ENCODE results near the gene KDM5A. TPM values are rescaled to one million over a fixed set of nuclear protein-coding genes. Genes with fewer than 3 reads are reported as not detected.
"Not testable (repeated sequence)": the region's sequence is repeated elsewhere in the genome, so short reads cannot be mapped to it uniquely, and the experiment has no call there.

KDM5A gene
- total and polyA plus RNA-seq, 2 donors (not counting 3 experiments of a cell fraction or from before 2014, with no cell fraction given): 12.6 to 61.0 TPM

DNA sequence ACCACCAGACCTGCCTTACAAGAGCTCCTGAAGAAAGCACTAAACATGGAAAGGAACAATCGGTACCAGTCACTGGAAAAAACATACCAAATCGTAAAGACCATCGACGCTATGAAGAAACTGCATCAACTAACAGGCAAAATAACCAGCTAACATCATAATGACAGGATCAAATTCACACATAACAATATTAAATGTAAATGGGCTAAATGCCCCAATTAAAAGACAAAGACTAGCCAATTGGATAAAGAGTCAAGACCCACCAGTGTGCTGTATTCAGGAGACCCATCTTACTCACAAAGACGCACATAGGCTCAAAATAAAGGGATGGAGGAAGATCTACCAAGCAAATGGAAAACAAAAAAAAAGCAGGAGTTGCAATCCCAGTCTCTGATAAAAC is 89.6 kb downstream of the KDM5A start:
- CTCF ChIA-PET: interaction anchor here (1.0 kb wide), 1 partner anchor 38 kb away, joined by 3 read pairs; no protein-coding TSS in a partner anchor
- intact Hi-C loops (cut with micrococcal nuclease); H3K9ac ChIP-seq (replicated peaks; ENCODE audit: extremely low read depth, insufficient read depth, low read length); DNase-seq (ENCODE audit: low read depth, low spot score); FAIRE-seq; BruUV-seq (replicated peaks); H3K27me3 ChIP-seq (ENCODE audit: control insufficient read depth in 2 of 2, insufficient read depth in 2 of 2, low read length in 2 of 2); H3K4me1 ChIP-seq (ENCODE audit: control insufficient read depth, extremely low read depth, insufficient read depth, low read length); H2AFZ ChIP-seq (ENCODE audit: low read depth, low read length); H3K4me3 ChIP-seq (replicated peaks in 1 of 3; ENCODE audit: insufficient read depth in 1 of 3, low read depth in 1 of 3, low read length in 3 of 3); H3K9me1 ChIP-seq (replicated peaks; ENCODE audit: control insufficient read depth, extremely low read depth, insufficient read depth, low read length); H3K27ac ChIP-seq (ENCODE audit: insufficient read depth, low read depth, low read length); H3K4me2 ChIP-seq (ENCODE audit: insufficient read depth, low read length); POLR2A ChIA-PET; dilution Hi-C loops (cut with MboI; ENCODE audit: extremely low pct_ligation_motif_present, low sequenced_read_pairs); H3K9me3 ChIP-seq (replicated peaks; ENCODE audit: control insufficient read depth, insufficient read depth, low read length); H4K20me1 ChIP-seq (replicated peaks; ENCODE audit: control insufficient read depth, extremely low read depth, insufficient read depth, low read length): not testable (repeated sequence)
- peaks cover 18% of the 10 kb centered on the region for H3K79me2 ChIP-seq (ENCODE audit: control insufficient read depth, insufficient read depth, low read length)
- H3K36me3 ChIP-seq (ENCODE audit: control insufficient read depth in 2 of 2, extremely low read depth in 1 of 2, insufficient read depth in 2 of 2, low read length in 2 of 2): peaks cover 9 to 14% of the 10 kb centered on the region in 2 experiments

- intact Hi-C loops (cut with micrococcal nuclease); BruUV-seq (replicated peaks); H3K4me2 ChIP-seq (ENCODE audit: insufficient read depth, low read length); POLR2A ChIA-PET; H2AFZ ChIP-seq (ENCODE audit: low read depth, low read length); H3K9me3 ChIP-seq (replicated peaks; ENCODE audit: control insufficient read depth, insufficient read depth, low read length); H3K9ac ChIP-seq (replicated peaks; ENCODE audit: extremely low read depth, insufficient read depth, low read length); H3K9me1 ChIP-seq (replicated peaks; ENCODE audit: control insufficient read depth, extremely low read depth, insufficient read depth, low read length); H3K4me3 ChIP-seq (replicated peaks in 1 of 3; ENCODE audit: insufficient read depth in 1 of 3, low read depth in 1 of 3, low read length in 3 of 3); DNase-seq (ENCODE audit: low read depth, low spot score); H4K20me1 ChIP-seq (replicated peaks; ENCODE audit: control insufficient read depth, extremely low read depth, insufficient read depth, low read length); H3K27me3 ChIP-seq (ENCODE audit: control insufficient read depth in 2 of 2, insufficient read depth in 2 of 2, low read length in 2 of 2); dilution Hi-C loops (cut with MboI; ENCODE audit: extremely low pct_ligation_motif_present, low sequenced_read_pairs); CTCF ChIA-PET; H3K27ac ChIP-seq (ENCODE audit: insufficient read depth, low read depth, low read length); FAIRE-seq; H3K4me1 ChIP-seq (ENCODE audit: control insufficient read depth, extremely low read depth, insufficient read depth, low read length): not testable (repeated sequence)
- Histone ChIP-seq H3K36me3 (ENCODE audit: control insufficient read depth in 2 of 2, extremely low read depth in 1 of 2, insufficient read depth in 2 of 2, low read length in 2 of 2) (peaks cover 11 to 15% of the 10 kb centered on the region in 2 experiments), H3K79me2 (ENCODE audit: control insufficient read depth, insufficient read depth, low read length) (peaks cover 11% of the 10 kb centered on the region)
Measured at GRCh38 chr12:298059-298458, 91.1 kb downstream of the KDM5A start.

- intact Hi-C loops (cut with micrococcal nuclease): no loop called here
- TF ChIP-seq GATA2 (IDR thresholded peaks at IDR 0.05; ENCODE audit: insufficient read depth, insufficient read length, low read depth, low read length): no peak
- no peak for TF ChIP-seq POLR2A (IDR thresholded peaks at IDR 0.05; ENCODE audit: low read depth, low read length)
- TF ChIP-seq EZH2 (IDR thresholded peaks at IDR 0.05; ENCODE audit: borderline replicate concordance, low read depth, low read length, severe bottlenecking): no peak
- TF ChIP-seq MAX (IDR thresholded peaks at IDR 0.05; ENCODE audit: insufficient read depth, insufficient read length): no peak
- no peak for TF ChIP-seq JUN (IDR thresholded peaks at IDR 0.05; ENCODE audit: borderline replicate concordance, insufficient read depth, insufficient read length, low read depth)
- TF ChIP-seq, protein P1, sequence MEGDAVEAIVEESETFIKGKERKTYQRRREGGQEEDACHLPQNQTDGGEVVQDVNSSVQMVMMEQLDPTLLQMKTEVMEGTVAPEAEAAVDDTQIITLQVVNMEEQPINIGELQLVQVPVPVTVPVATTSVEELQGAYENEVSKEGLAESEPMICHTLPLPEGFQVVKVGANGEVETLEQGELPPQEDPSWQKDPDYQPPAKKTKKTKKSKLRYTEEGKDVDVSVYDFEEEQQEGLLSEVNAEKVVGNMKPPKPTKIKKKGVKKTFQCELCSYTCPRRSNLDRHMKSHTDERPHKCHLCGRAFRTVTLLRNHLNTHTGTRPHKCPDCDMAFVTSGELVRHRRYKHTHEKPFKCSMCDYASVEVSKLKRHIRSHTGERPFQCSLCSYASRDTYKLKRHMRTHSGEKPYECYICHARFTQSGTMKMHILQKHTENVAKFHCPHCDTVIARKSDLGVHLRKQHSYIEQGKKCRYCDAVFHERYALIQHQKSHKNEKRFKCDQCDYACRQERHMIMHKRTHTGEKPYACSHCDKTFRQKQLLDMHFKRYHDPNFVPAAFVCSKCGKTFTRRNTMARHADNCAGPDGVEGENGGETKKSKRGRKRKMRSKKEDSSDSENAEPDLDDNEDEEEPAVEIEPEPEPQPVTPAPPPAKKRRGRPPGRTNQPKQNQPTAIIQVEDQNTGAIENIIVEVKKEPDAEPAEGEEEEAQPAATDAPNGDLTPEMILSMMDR (IDR thresholded peaks at IDR 0.05; ENCODE audit: extremely low read depth in 1 of 2, insufficient read depth in 1 of 2, low read depth in 1 of 2, low read length in 2 of 2): no peak
- TF ChIP-seq MYC (IDR thresholded peaks at IDR 0.05; ENCODE audit: low read depth, low read length): no peak
- no peak for TF ChIP-seq POLR2AphosphoS5 (IDR thresholded peaks at IDR 0.05; ENCODE audit: insufficient read depth, low read depth, low read length)
- TF ChIP-seq FOS (IDR thresholded peaks at IDR 0.05; ENCODE audit: borderline replicate concordance, insufficient read depth, low read length): no peak
- Histone ChIP-seq H3K4me2 (ENCODE audit: insufficient read depth, low read length) (no peak overlapping the region), H3K36me3 (ENCODE audit: control insufficient read depth in 2 of 2, extremely low read depth in 1 of 2, insufficient read depth in 2 of 2, low read length in 2 of 2) (peaks cover 22 to 23% of the 10 kb centered on the region in 2 experiments), H3K9me3 (replicated peaks; ENCODE audit: control insufficient read depth, insufficient read depth, low read length) (no peaks in the 10 kb centered on the region), H3K4me1 (ENCODE audit: control insufficient read depth, extremely low read depth, insufficient read depth, low read length) (no peaks in the 10 kb centered on the region), H3K9ac (replicated peaks; ENCODE audit: extremely low read depth, insufficient read depth, low read length) (no peak overlapping the region), H2AFZ (ENCODE audit: low read depth, low read length) (no peak overlapping the region), H3K79me2 (ENCODE audit: control insufficient read depth, insufficient read depth, low read length) (no peaks in the 10 kb centered on the region), H3K27me3 (ENCODE audit: control insufficient read depth in 2 of 2, insufficient read depth in 2 of 2, low read length in 2 of 2) (no peaks in the 10 kb centered on the region), H3K4me3 (replicated peaks in 1 of 3; ENCODE audit: insufficient read depth in 1 of 3, low read depth in 1 of 3, low read length in 3 of 3) (no peak overlapping the region), H3K9me1 (replicated peaks; ENCODE audit: control insufficient read depth, extremely low read depth, insufficient read depth, low read length) (no peaks in the 10 kb centered on the region), H4K20me1 (replicated peaks; ENCODE audit: control insufficient read depth, extremely low read depth, insufficient read depth, low read length) (no peaks in the 10 kb centered on the region), H3K27ac (ENCODE audit: insufficient read depth, low read depth, low read length) (no peak overlapping the region)
- no TSS peak for BruUV-seq (replicated peaks)
- no peak for FAIRE-seq
- no peak for DNase-seq (ENCODE audit: low read depth, low spot score)
- dilution Hi-C loops (cut with MboI; ENCODE audit: extremely low pct_ligation_motif_present, low sequenced_read_pairs): no loop called here
- POLR2A ChIA-PET: no interaction called here
- CTCF ChIA-PET: no interaction called here
Measured at GRCh38 chr12:295132-295531, 94.0 kb downstream of the KDM5A start.

All from endothelial cell of umbilical vein (primary cell).